Measurements from ENCODE around the gene ZNF280C.
"Not testable (repeated sequence)": the region's sequence is repeated elsewhere in the genome, so short reads cannot be mapped to it uniquely, and the experiment has no call there.

ZNF280C gene

GRCh38 chrX:130261296-130261893, 7.3 kb downstream of the ZNF280C start:
- no peak for DNase-seq

GRCh38 chrX:130260316-130260715, 8.4 kb downstream of the ZNF280C start:
- no peak for DNase-seq

- no peak for DNase-seq
Measured at GRCh38 chrX:130253916-130254315, 14.8 kb downstream of the ZNF280C start.

GRCh38 chrX:130251671-130252070, 17.0 kb downstream of the ZNF280C start:
- DNase-seq, result no peak

- no peak for DNase-seq
Measured at GRCh38 chrX:130247996-130248395, 20.7 kb downstream of the ZNF280C start.

- no peak for DNase-seq
Measured at GRCh38 chrX:130246084-130246483, 22.6 kb downstream of the ZNF280C start.

- DNase-seq, result no peak
Measured at GRCh38 chrX:130245441-130245840, 23.3 kb downstream of the ZNF280C start.

- not testable (repeated sequence) for DNase-seq
Measured at GRCh38 chrX:130231184-130231583, 37.5 kb downstream of the ZNF280C start.

GRCh38 chrX:130228871-130229270, 39.8 kb downstream of the ZNF280C start:
- DNase-seq, result no peak

GRCh38 chrX:130224810-130225209, 43.9 kb downstream of the ZNF280C start:
- no peak for DNase-seq

GRCh38 chrX:130216320-130216719, 52.4 kb downstream of the ZNF280C start:
- DNase-seq, result no peak

- DNase-seq, result no peak
Measured at GRCh38 chrX:130213376-130213775, 55.3 kb downstream of the ZNF280C start.

- DNase-seq, result no peak
Measured at GRCh38 chrX:130212371-130212770, 56.3 kb downstream of the ZNF280C start.

- no peak for DNase-seq
Measured at GRCh38 chrX:130211415-130212186, 57.1 kb downstream of the ZNF280C start.

- no peak for DNase-seq
Measured at GRCh38 chrX:130204647-130205046, 64.1 kb downstream of the ZNF280C start.

- DNase-seq, result no peak
Measured at GRCh38 chrX:130197464-130197863, 71.2 kb downstream of the ZNF280C start.

- no peak for DNase-seq
Measured at GRCh38 chrX:130196466-130196865, 72.2 kb downstream of the ZNF280C start.

- no peak for DNase-seq
Measured at GRCh38 chrX:130190801-130191200, 77.9 kb downstream of the ZNF280C start.

GRCh38 chrX:130186651-130187050, 82.0 kb downstream of the ZNF280C start:
- no peak for DNase-seq

- DNase-seq, result no peak
Measured at GRCh38 chrX:130184857-130185256, 83.8 kb downstream of the ZNF280C start.

GRCh38 chrX:130184168-130184567, 84.5 kb downstream of the ZNF280C start:
- DNase-seq, result no peak

GRCh38 chrX:130179579-130180215, 89.0 kb downstream of the ZNF280C start:
- no peak for DNase-seq

GRCh38 chrX:130179170-130179569, 89.5 kb downstream of the ZNF280C start:
- DNase-seq, result no peak

GRCh38 chrX:130176942-130177341, 91.8 kb downstream of the ZNF280C start:
- no peak for DNase-seq

All from activated effector memory CD4-positive, alpha-beta T cell treated with anti-CD3 and anti-CD28 coated beads, Interleukin-2, amount 50 U/mL, for 16 hours (primary cell).